ENCODE data around the gene SH3BP2.
"Not testable (repeated sequence)": the region's sequence is repeated elsewhere in the genome, so short reads cannot be mapped to it uniquely, and the experiment has no call there.

Gene SH3BP2

GRCh38 chr4:2762486-2763370 is 30.2 kb upstream of the SH3BP2 start:
- not testable (repeated sequence) for DNase-seq (ENCODE audit: low spot score)

DNA sequence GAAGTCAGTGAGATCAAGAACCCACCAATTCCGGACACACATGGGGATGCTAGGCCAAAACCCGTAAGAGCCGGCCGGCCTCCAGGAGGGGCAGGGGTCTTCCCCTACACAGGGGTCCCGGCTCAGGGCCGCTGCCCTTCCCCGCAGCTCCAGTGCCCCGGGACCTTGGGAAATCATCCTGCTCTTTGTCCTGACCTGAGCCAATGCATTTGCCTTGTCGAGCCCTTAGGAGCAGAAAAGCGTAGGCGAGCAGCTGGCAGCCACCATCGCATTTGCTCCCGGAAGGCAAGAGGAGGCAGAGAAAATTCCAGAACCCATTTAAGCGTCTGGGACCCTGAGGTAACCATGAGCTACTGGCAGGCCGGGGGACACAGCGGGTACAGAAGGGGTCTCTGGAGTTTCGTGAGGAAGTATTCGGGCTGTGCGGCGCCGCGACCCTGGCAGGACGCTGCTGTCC is 29.3 kb upstream of the SH3BP2 start:
- no peak for DNase-seq (ENCODE audit: low spot score)

DNA sequence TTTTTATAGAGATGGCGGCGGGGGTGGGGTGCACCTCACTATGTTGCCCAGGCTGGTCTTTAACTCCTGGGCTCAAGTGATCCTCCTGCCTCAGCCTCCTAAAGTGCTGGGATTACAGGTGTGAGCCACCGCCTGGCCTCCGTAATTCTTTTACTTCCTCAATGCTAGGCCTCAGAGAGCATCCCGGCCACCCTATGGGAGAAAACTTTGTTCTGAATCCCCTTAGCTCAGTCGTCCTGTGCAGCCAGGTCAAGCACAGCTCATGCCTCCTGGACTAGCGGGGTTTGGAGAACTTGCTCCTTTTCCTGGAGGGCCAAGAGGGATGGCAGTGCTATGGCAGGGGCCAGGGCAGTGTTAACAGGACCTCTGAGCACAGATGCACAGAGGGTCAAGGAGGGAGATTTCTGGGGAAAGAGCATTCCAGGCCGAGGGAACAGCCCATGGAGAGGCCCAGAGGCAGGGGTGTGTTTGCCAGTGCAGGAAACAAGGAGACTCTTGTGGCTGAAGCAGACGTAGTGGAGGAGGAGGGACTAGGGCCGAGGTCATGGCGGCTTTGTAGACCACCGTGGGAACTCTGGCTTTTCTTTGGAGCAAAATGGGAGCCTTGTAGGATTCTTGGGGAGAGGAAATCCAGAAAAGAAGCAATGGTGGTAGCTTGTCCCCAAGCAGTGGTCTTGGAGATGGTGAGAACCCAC is 26.9 kb upstream of the SH3BP2 start:
- no peak for DNase-seq (ENCODE audit: low spot score)

DNA sequence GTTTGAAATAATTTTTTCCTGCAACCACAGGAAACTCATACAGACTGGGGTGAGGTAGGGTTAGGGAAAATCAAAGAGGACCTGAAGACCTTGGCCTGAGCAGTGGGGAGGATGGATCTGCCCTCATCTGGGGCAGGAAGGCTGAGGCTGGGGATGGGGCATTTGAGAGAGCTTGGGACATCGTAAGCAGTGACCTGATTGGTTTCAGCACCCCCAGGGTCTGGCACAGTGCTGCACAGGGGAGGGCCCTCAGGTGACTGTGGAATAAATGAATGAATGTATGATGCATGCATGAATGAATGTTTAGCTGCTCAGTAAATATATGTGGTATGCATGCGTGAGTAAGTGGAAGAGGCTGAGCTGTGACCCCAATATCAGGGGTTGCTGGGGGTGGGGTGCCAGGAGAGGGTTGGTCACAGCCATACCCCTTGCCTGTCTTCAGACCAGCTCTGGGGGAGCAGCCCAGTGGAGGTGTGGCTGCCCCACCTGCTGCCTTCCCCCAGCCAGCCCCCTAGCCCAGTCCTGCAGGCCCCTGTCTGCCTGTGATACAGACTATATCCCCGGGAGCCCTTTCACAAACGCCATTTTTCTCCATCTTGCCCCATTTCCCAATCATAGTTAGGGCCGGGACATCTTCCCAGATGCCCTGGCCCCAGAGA is 25.7 kb upstream of the SH3BP2 start:
- no peak for DNase-seq (ENCODE audit: low spot score)

GRCh38 chr4:2767705-2768074 is 25.2 kb upstream of the SH3BP2 start:
- DNase-seq (ENCODE audit: low spot score), result no peak

- DNase-seq (ENCODE audit: low spot score), result no peak
Observed at GRCh38 chr4:2768124-2768523, 24.8 kb upstream of the SH3BP2 start.

DNA sequence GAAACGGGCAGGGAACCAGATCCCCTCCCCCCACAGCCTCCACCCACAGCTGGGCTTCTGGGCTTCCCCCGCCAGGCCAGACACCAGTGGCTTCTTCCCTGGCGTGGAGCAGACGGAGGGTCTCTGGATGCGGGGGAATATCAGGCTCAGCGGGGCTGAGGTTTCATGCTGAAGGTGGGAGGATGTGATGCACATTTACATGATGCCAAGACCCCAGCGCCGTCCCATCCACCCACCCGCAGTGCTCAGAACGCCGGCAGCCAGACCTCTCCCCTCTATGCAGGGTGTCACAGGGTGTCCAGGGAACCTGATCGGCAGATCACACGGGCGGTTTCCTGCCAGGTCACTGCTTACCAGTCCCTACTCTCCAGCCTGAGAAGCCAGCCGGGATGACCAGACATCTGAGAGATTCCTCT is 24.0 kb upstream of the SH3BP2 start:
- DNase-seq (ENCODE audit: low spot score), result no peak

DNA sequence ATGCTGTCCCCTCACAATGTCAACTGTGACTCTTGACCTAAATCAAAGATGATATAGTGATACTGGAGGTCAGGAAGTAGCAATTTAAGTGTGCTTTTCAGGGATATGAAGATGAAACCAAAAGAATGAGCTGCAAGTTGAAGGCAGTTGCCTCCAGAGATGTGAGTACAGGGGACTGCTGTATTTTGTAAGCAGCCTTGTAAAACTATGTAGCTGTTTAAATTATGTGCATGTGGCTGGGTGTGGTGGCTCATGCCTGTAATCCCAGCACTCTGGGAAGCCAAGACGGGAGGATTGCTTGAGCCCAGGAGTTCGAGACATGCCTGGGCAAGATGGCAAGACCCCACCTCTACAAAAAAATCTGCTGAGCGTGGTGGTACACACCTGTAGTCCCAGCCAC is 21.6 kb upstream of the SH3BP2 start:
- DNase-seq (ENCODE audit: low spot score), result no peak

DNA sequence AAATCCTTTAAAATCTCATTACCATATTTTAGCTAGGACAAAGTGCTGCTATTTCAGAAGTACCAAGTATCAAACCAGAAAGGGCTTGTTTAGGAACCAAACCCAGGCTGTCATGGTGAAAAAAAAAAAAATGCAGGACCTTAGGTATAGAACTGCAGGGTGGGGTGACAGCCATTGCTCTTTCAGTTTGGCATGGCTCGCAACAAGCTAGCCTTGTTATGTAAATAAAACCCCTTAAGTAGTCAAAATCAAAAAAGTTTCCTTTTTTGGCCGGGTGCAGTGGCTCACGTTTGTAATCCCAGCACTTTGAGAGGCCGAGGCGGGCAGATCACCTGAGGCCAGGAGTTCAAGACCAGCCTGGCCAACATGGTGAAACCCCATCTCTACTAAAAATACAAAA is 12.2 kb upstream of the SH3BP2 start:
- not testable (repeated sequence) for DNase-seq (ENCODE audit: low spot score)

DNA sequence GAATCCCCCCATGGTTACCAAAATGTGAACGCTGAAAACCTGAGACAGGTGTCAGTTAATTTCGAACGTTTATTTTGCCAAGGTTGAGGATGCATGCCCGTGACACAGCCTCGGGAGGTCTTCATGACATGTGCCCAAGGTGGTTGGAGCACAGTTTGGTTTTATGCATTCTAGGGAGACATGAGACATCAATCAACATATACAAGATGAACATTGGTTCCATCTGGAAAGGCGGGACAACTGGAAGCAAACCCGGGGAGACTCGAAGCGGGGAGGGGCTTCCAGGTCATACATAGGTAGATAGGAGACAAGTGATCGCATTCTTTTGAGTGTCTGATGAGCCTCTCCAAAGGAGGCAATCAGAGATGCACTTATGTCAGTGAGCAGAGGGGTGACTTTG is 11.0 kb upstream of the SH3BP2 start:
- no peak for DNase-seq (ENCODE audit: low spot score)

- no peak for DNase-seq (ENCODE audit: low spot score)
Observed at GRCh38 chr4:2783790-2784189, 9.1 kb upstream of the SH3BP2 start.

GRCh38 chr4:2785613-2786012 is 7.3 kb upstream of the SH3BP2 start:
- no peak for DNase-seq (ENCODE audit: low spot score)

- no peak for DNase-seq (ENCODE audit: low spot score)
Observed at GRCh38 chr4:2786152-2786671, 6.7 kb upstream of the SH3BP2 start.

- DNase-seq (ENCODE audit: low spot score), result no peak
Observed at GRCh38 chr4:2786794-2787229, 6.1 kb upstream of the SH3BP2 start.

- no peak for DNase-seq (ENCODE audit: low spot score)
Observed at GRCh38 chr4:2787230-2788100, 5.4 kb upstream of the SH3BP2 start.

DNA sequence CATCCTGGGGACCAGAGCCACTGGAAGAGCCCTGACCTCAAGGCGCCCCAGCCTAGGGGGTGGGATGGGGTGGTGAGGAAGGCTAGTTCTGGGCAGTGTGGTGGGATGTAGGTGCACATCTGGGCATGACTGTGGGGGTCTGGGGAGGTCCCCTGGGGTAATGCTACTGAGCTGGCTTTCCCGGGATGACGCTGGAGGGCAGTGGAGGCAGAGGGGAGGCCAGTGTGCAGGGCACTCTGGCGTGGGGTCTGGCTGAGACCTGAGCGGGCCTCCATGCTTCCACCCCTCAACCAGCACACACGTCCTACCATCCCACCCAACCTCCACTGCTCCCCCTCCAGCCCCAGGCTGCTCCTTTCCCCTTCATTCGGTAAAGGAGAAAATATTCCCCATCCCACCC is 4.8 kb upstream of the SH3BP2 start:
- no peak for DNase-seq (ENCODE audit: low spot score)

GRCh38 chr4:2788532-2789103 is 4.3 kb upstream of the SH3BP2 start:
- no peak for DNase-seq (ENCODE audit: low spot score)

GRCh38 chr4:2789351-2789750 is 3.5 kb upstream of the SH3BP2 start:
- no peak for DNase-seq (ENCODE audit: low spot score)

GRCh38 chr4:2789793-2790582 is 2.9 kb upstream of the SH3BP2 start:
- DNase-seq (ENCODE audit: low spot score), result no peak

All from SW480 (cell line).